Epithelial cell of proximal tubule (primary cell): ENCODE measurements around the gene GSTT4. TPM values are rescaled to one million over a fixed set of nuclear protein-coding genes. Genes with fewer than 3 reads are reported as not detected.

Experiments
- DNase-seq: peaks from one replicate; pipeline ENCODE4 v3.0.0-alpha.2; 2011; ENCODE audit warnings: low read depth
- H3K4me3 ChIP-seq: 2 replicates; pipeline ENCODE4 v1.5.1; 2011; ENCODE audit warnings: low read depth, mild to moderate bottlenecking, low read length
- CTCF ChIP-seq: conservative IDR thresholded peaks from 2 replicates; pipeline ENCODE4 v1.5.1; 2012; ENCODE audit warnings: low read depth, mild to moderate bottlenecking, low read length
- total RNA-seq: library from RNA; depleted of rRNA; stranded (reverse); fragments of >200 nt; gene quantifications from 2 replicates; pipeline ENCODE4 v1.2.3, GENCODE V29; 2015

The GSTT4 gene
- total RNA-seq, result not detected in 2 replicates

- DNase-seq, result no peak
- no peak within 1 kb of the TSS for H3K4me3 ChIP-seq
- TF ChIP-seq CTCF, result no peak
Observed at GRCh38 chr22:24005201-24005600, at the start of gene GSTT4. Gene GSTT4 (minus strand): TSS chr22:24005453. CDS start chr22:24005356, 97 bp downstream.

GRCh38 chr22:24054356-24054755 lies 49.1 kb upstream of the GSTT4 start:
- no peak overlapping the region for H3K4me3 ChIP-seq
- no peak for TF ChIP-seq CTCF
- DNase-seq, result no peak

GRCh38 chr22:24053481-24054226 lies 48.4 kb upstream of the GSTT4 start:
- no peak overlapping the region for H3K4me3 ChIP-seq
- no peak for DNase-seq
- TF ChIP-seq CTCF, result no peak

- no peak for DNase-seq
- TF ChIP-seq CTCF, result no peak
- no peak overlapping the region for H3K4me3 ChIP-seq
Observed at GRCh38 chr22:24051568-24051967, 46.3 kb upstream of the GSTT4 start.

- no peak for DNase-seq
- TF ChIP-seq CTCF, result no peak
- no peak overlapping the region for H3K4me3 ChIP-seq
Observed at GRCh38 chr22:24051028-24051427, 45.8 kb upstream of the GSTT4 start.

- TF ChIP-seq CTCF, result no peak
- no peak for DNase-seq
- H3K4me3 ChIP-seq, result no peak overlapping the region
Observed at GRCh38 chr22:24049978-24050377, 44.7 kb upstream of the GSTT4 start.

GRCh38 chr22:24049211-24049610 lies 44.0 kb upstream of the GSTT4 start:
- no peak for TF ChIP-seq CTCF
- DNase-seq, result no peak
- no peak overlapping the region for H3K4me3 ChIP-seq
